ENCODE data around the gene PIK3C3. TPM values are rescaled to one million over a fixed set of nuclear protein-coding genes. Genes with fewer than 3 reads are reported as not detected.

The PIK3C3 gene
- total and polyA plus RNA-seq, 4 donors = 12.2 to 25.8 (median 15.8) TPM

- Histone ChIP-seq H3K4me1 (ENCODE audit: control insufficient read depth in 4 of 4, insufficient read depth in 4 of 4, low read length in 3 of 4) (no peaks in the 10 kb centered on the region), H3K9ac (ENCODE audit: low read depth in 1 of 2, low read length in 2 of 2) (no peak overlapping the region), H3K9me3 (ENCODE audit: control insufficient read depth in 4 of 4, low read length in 3 of 4) (no peaks in the 10 kb centered on the region), H3K27ac (ENCODE audit: low read depth in 1 of 2, low read length in 2 of 2) (no peak overlapping the region), H3K4me3 (ENCODE audit: low read depth in 1 of 3, low read length in 3 of 3) (no peak overlapping the region), H3K36me3 (ENCODE audit: control insufficient read depth in 4 of 4, insufficient read depth in 3 of 4, low read depth in 1 of 4, low read length in 3 of 4) (no peaks in the 10 kb centered on the region), H3K27me3 (ENCODE audit: control insufficient read depth in 4 of 4, insufficient read depth in 4 of 4, low read length in 3 of 4) (no peaks in the 10 kb centered on the region)
- 80% methylated on average over 12 of the region's 12 CpGs for WGBS
- TF ChIP-seq ATF3 (IDR thresholded peaks at IDR 0.05) (no peak), REST (IDR thresholded peaks at IDR 0.05) (no peak), NR2F2 (IDR thresholded peaks at IDR 0.05) (no peak), TAF1 (conservative IDR thresholded peaks at IDR 0.05) (no peak), MAX (IDR thresholded peaks at IDR 0.05) (no peak), CTCF (IDR thresholded peaks at IDR 0.05; ENCODE audit: low read depth, low read length, missing input control) (no peak), JUND (IDR thresholded peaks at IDR 0.05) (no peak), ZBTB33 (IDR thresholded peaks at IDR 0.05) (no peak), EGR1 (IDR thresholded peaks at IDR 0.05; ENCODE audit: low read depth in 2 of 2) (no peak), RAD21 (IDR thresholded peaks at IDR 0.05) (no peak), FOXA1 (IDR thresholded peaks at IDR 0.05) (no peak), GABPA (IDR thresholded peaks at IDR 0.05 in 1 of 2, conservative IDR thresholded peaks at IDR 0.05 in 1 of 2) (no peak), HNF4G (IDR thresholded peaks at IDR 0.05) (no peak), HNF4A (conservative IDR thresholded peaks at IDR 0.05) (no peak), RXRA (IDR thresholded peaks at IDR 0.05) (no peak), SP1 (IDR thresholded peaks at IDR 0.05) (no peak)
- no peak for DNase-seq (ENCODE audit: low spot score)
These were observed 176.3 kb downstream of the PIK3C3 start for GRCh38 chr18:42131066-42131929.
